ENCODE results near the gene ADISSP. TPM values are rescaled to one million over a fixed set of nuclear protein-coding genes. Genes with fewer than 3 reads are reported as not detected.

The ADISSP gene
- total and polyA plus RNA-seq, 2 of the 13 experiments (the other 11 are each of a cell fraction or from before 2014, with no cell fraction given) = 38.3 to 90.6 TPM

DNA sequence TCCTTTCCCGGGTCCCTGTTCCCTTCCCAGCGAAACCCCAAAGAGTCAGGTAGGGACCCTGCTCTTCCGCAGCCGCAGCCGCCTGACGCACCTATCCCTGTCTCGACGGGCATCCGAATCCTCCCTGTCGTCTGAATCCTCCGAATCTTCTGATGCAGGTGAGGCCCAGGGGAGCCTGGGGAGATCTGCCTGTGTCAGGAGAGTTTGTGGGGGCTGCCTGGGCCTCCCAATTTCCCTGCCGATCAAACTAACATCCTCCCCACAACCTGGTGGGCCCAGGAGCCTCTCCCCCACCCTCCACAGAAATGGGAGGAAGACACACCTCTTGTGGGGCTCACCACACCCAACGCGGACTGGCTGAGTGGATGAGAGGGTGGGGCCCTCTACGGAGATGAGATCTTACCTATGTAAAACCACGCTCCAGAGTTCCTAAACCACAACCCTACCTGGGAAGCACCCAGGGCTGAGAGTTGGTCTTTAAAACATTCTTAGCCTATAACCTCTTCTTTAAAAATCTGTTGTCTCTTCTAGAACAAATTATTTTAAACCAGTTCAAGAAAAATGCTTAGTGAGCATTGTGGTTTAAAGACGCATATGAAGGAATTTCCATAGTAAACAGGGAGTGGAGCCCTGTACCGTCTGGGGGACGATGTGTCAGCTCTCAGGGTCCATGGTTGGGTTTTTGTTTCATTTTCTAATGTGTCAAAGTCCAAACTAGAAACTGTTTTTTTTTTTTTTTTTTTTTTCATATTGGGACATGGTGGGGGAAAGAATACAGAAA, 30.2 kb upstream of the ADISSP start (continued):
- TF ChIP-seq ZNF318 (CRISPR knock-in tag; IDR thresholded peaks at IDR 0.05) = no peak
- no peak for TF ChIP-seq ELF1 (CRISPR knock-in tag; IDR thresholded peaks at IDR 0.05)
- TF ChIP-seq ZNF563 (CRISPR knock-in tag; IDR thresholded peaks at IDR 0.05) = 0 out of 2 replicates have a peak, but pooled peaks have one; percentile 40
- peak; percentile 80 for TF ChIP-seq ASH2L (IDR thresholded peaks at IDR 0.05; ENCODE audit: insufficient read length, low read depth, low read length)
- no peak for TF ChIP-seq RBM22 (optimal IDR thresholded peaks at IDR 0.05; ENCODE audit: low read length)
- no peak for TF ChIP-seq PLSCR1 (CRISPR knock-in tag; IDR thresholded peaks at IDR 0.05; ENCODE audit: borderline replicate concordance)
- TF ChIP-seq ZBTB38 (CRISPR knock-in tag; IDR thresholded peaks at IDR 0.05) = peak; percentile 90
- no peak for TF ChIP-seq CCDC6 (CRISPR knock-in tag; IDR thresholded peaks at IDR 0.05)
- TF ChIP-seq FLYWCH1 (CRISPR knock-in tag; IDR thresholded peaks at IDR 0.05) = no peak
- no peak for TF ChIP-seq NFYC (CRISPR knock-in tag; IDR thresholded peaks at IDR 0.05)
- TF ChIP-seq IRX3 (CRISPR knock-in tag; IDR thresholded peaks at IDR 0.05; ENCODE audit: borderline replicate concordance, low read depth) = no peak
- 0 out of 2 replicates have a peak, but pooled peaks have one; percentile 18 for TF ChIP-seq NCOA1 (CRISPR knock-in tag; IDR thresholded peaks at IDR 0.05)
- 0 out of 2 replicates have a peak, but pooled peaks have one; percentile 24 for TF ChIP-seq THAP11 (CRISPR knock-in tag; IDR thresholded peaks at IDR 0.05)
- TF ChIP-seq ZNF609 (CRISPR knock-in tag; IDR thresholded peaks at IDR 0.05; ENCODE audit: borderline replicate concordance) = no peak
- no peak for TF ChIP-seq ZNF510 (CRISPR knock-in tag; IDR thresholded peaks at IDR 0.05; ENCODE audit: low read depth)
- no peak for TF ChIP-seq CEBPG (CRISPR knock-in tag; IDR thresholded peaks at IDR 0.05)

All from HepG2 (cell line).